H9 (cell line): ENCODE results near the gene CROCC2. TPM values are rescaled to one million over a fixed set of nuclear protein-coding genes. Genes with fewer than 3 reads are reported as not detected.

Source experiments
- DNase-seq: peaks from one replicate; pipeline ENCODE4 v3.0.0-alpha.2; 2017
- H2AFZ ChIP-seq: one replicate; pipeline ENCODE4 v1.6.1; 2013; ENCODE audit warnings: mild to moderate bottlenecking, low read length, control low read depth, moderate library complexity
- H2AK5ac ChIP-seq: 2 replicates; pipeline ENCODE4 v1.6.1; 2013; ENCODE audit warnings: low read length, control low read depth, mixed read lengths; ENCODE audit not compliant: insufficient read length
- H2BK120ac ChIP-seq: one replicate; pipeline ENCODE4 v1.6.1; 2013; ENCODE audit warnings: low read depth, mild to moderate bottlenecking, low read length, control low read depth, inconsistent platforms; ENCODE audit not compliant: poor library complexity, severe bottlenecking
- H2BK12ac ChIP-seq: 2 replicates; pipeline ENCODE4 v1.6.1; 2013; ENCODE audit warnings: low read length, control low read depth, mixed read lengths, low read depth; ENCODE audit not compliant: insufficient read length
- H2BK15ac ChIP-seq: 2 replicates; pipeline ENCODE4 v1.6.1; 2013; ENCODE audit warnings: low read depth, low read length, control low read depth
- H2BK20ac ChIP-seq: one replicate; pipeline ENCODE4 v1.6.1; 2013; ENCODE audit warnings: low read depth, mild to moderate bottlenecking, low read length, control low read depth, inconsistent platforms; ENCODE audit not compliant: poor library complexity, severe bottlenecking
- H2BK5ac ChIP-seq: 2 replicates; pipeline ENCODE4 v1.6.1; 2013; ENCODE audit warnings: low read length, control low read depth, mixed read lengths; ENCODE audit not compliant: insufficient read length
- H3K14ac ChIP-seq: 2 replicates; pipeline ENCODE4 v1.6.1; 2013; ENCODE audit warnings: low read length, control low read depth; ENCODE audit not compliant: insufficient read depth
- H3K18ac ChIP-seq: 2 replicates; pipeline ENCODE4 v1.6.1; 2013; ENCODE audit warnings: low read depth, mild to moderate bottlenecking, mixed read lengths, low read length, control low read depth; ENCODE audit not compliant: insufficient read length
- H3K23ac ChIP-seq: 2 replicates; pipeline ENCODE4 v1.6.1; 2013; ENCODE audit warnings: low read length, control low read depth, mixed read lengths, low read depth; ENCODE audit not compliant: insufficient read length
- H3K23me2 ChIP-seq: 2 replicates; pipeline ENCODE4 v1.6.1; 2013; ENCODE audit warnings: low read depth, mild to moderate bottlenecking, mixed read lengths, low read length, control low read depth; ENCODE audit not compliant: insufficient read length, poor library complexity, severe bottlenecking
- H3K27ac ChIP-seq: 2 replicates; pipeline ENCODE4 v1.5.1; 2013; ENCODE audit warnings: low read length, control low read depth, mixed read lengths, low read depth; ENCODE audit not compliant: insufficient read length
- H3K27me3 ChIP-seq: 2 replicates; pipeline ENCODE4 v1.6.1; 2013; ENCODE audit warnings: low read length, control low read depth, inconsistent platforms; ENCODE audit not compliant: insufficient read depth
- H3K4ac ChIP-seq: 2 replicates; pipeline ENCODE4 v1.6.1; 2013; ENCODE audit warnings: low read depth, mild to moderate bottlenecking, control low read depth, inconsistent platforms, low read length, moderate library complexity
- H3K4me1 ChIP-seq: 2 replicates; pipeline ENCODE4 v1.6.1; 2013; ENCODE audit warnings: low read length, control low read depth, inconsistent platforms; ENCODE audit not compliant: insufficient read depth
- H3K4me2 ChIP-seq: 2 replicates; pipeline ENCODE4 v1.6.1; 2013; ENCODE audit warnings: low read length, control low read depth, mixed read lengths; ENCODE audit not compliant: insufficient read length, insufficient read depth
- H3K56ac ChIP-seq: 2 replicates; pipeline ENCODE4 v1.6.1; 2013; ENCODE audit warnings: low read depth, mild to moderate bottlenecking, mixed read lengths, low read length, control low read depth; ENCODE audit not compliant: insufficient read length
- H3K79me1 ChIP-seq: 2 replicates; pipeline ENCODE4 v1.6.1; 2013; ENCODE audit warnings: low read depth, mild to moderate bottlenecking, moderate library complexity, low read length, control low read depth, inconsistent platforms; ENCODE audit not compliant: insufficient read depth, poor library complexity, severe bottlenecking
- H3K79me2 ChIP-seq: 2 replicates; pipeline ENCODE4 v1.6.1; 2013; ENCODE audit warnings: low read length, control low read depth, inconsistent platforms; ENCODE audit not compliant: insufficient read depth
- H3K9ac ChIP-seq: 2 replicates; pipeline ENCODE4 v1.6.1; 2013; ENCODE audit warnings: low read length, control low read depth, mixed read lengths; ENCODE audit not compliant: insufficient read length; ENCODE audit errors: extremely low read depth
- H3K9me3 ChIP-seq: one replicate; pipeline ENCODE4 v1.6.1; 2013; ENCODE audit warnings: low read depth, low read length, inconsistent platforms; ENCODE audit not compliant: control insufficient read depth
- H3T11ph ChIP-seq: one replicate; pipeline ENCODE4 v1.6.1; 2013; ENCODE audit warnings: mild to moderate bottlenecking, low read length, control low read depth, inconsistent platforms
- H4K20me1 ChIP-seq: one replicate; pipeline ENCODE4 v1.6.1; 2013; ENCODE audit not compliant: control insufficient read depth, insufficient read length, insufficient read depth
- H4K5ac ChIP-seq: 2 replicates; pipeline ENCODE4 v1.6.1; 2013; ENCODE audit warnings: low read depth, mild to moderate bottlenecking, mixed read lengths, low read length, control low read depth; ENCODE audit not compliant: insufficient read length
- H4K8ac ChIP-seq: replicated peaks from 2 replicates; pipeline ENCODE4 v1.6.1; 2013; ENCODE audit warnings: low read length, control low read depth, mixed read lengths, low read depth; ENCODE audit not compliant: insufficient read length
- H4K91ac ChIP-seq: 2 replicates; pipeline ENCODE4 v1.6.1; 2013; ENCODE audit warnings: low read depth, mild to moderate bottlenecking, moderate library complexity, mixed read lengths, low read length, control low read depth; ENCODE audit not compliant: insufficient read length
- H3K27ac Mint-ChIP-seq, 3 experiments: 2 replicates in 2 of 3; 3 replicates in 1 of 3; pipeline ENCODE4 v1.8.0; 2020 to 2021; ENCODE audit warnings: mixed read lengths in 3 of 3, mild to moderate bottlenecking in 1 of 3, moderate library complexity in 1 of 3
- H3K27me3 Mint-ChIP-seq: 2 replicates; pipeline ENCODE4 v1.8.0; 2021; ENCODE audit warnings: low read depth, mild to moderate bottlenecking, moderate library complexity, mixed read lengths
- H3K36me3 Mint-ChIP-seq, 3 experiments: 2 replicates in 2 of 3; 3 replicates in 1 of 3; pipeline ENCODE4 v1.8.0; 2020 to 2021; ENCODE audit warnings: low read depth in 3 of 3, mixed read lengths in 3 of 3; ENCODE audit not compliant: insufficient read depth in 1 of 3
- H3K4me1 Mint-ChIP-seq, 2 experiments: 2 replicates each; pipeline ENCODE4 v1.8.0; 2020; ENCODE audit warnings: mixed read lengths in 2 of 2
- H3K4me3 Mint-ChIP-seq, 2 experiments: 2 replicates in 1 of 2; 3 replicates in 1 of 2; pipeline ENCODE4 v1.8.0; 2020 to 2021; ENCODE audit warnings: mild to moderate bottlenecking in 2 of 2, mixed read lengths in 2 of 2, moderate library complexity in 1 of 2
- H3K9me3 Mint-ChIP-seq, 2 experiments: 2 replicates in 1 of 2; 3 replicates in 1 of 2; pipeline ENCODE4 v1.8.0; 2020; ENCODE audit warnings: mild to moderate bottlenecking in 2 of 2, mixed read lengths in 2 of 2, moderate library complexity in 1 of 2
- WGBS: extraction: QIAGEN DNeasy Blood & Tissue Kit; methylation state at CpG from one replicate; pipeline ENCODE4 v1.1.7; 2013; ENCODE audit warnings: missing lambda C conversion rate, low lambda C conversion rate, mixed read lengths; ENCODE audit not compliant: insufficient read length; ENCODE audit errors: extremely low coverage; 5-methylcytosine and 5-hydroxymethylcytosine counted together
- total RNA-seq: library from RNA; stranded (reverse); gene quantifications from 2 replicates; pipeline ENCODE4 v1.2.1, GENCODE V29; 2021
- TF ChIP-seq, protein P1 (sequence below): fragments of 200-600 bp; sonication (generic); conservative IDR thresholded peaks from 3 replicates; pipeline ENCODE4 v1.8.0; 2021; ENCODE audit warnings: antibody characterized with exemption, mild to moderate bottlenecking

Gene CROCC2
- total RNA-seq, 1 experiment from 2014 or later: not detected

DNA sequence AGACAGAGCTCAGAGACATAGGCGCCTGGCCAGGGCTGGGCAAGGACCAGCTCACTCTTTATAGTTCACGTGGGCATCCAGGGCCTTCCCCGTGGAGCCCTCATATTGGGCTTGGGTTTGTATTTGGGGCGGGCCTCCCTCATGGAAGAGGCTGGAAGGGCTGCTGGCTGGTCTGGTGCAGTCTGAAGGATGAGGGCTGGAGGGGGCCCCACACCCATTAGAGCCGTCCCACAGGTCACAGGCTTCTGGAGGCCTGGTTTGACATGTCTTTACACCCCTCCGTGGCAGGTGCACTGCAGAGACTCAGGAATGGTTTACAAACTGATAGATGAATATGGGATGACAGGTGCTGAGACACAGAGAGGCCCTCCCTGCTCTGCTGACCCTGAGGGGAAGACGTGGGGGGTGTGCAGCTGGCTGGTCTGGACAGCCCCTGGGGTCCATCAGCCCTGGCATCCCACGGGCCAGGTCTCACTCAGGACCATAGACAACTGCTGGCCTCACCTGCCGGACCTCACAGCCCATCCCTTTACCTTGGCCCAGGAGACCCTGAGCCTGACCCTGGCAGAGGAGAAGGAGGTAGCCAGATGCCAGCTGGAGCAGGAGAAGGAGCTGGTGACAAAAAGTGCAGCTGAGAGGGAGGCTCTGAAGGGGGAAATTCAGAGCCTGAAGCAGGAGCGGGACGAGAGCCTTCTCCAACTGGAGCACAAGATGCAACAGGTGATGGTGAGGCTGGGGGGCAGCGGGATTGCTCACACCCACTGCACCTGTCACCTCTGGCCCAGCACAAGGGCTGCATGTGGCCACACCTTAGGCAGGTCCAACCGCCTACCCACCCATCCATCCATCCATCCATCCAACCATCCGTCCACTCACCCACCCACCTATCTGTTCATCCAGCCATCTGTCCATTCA, 43.9 kb downstream of the CROCC2 start:
- Mint-ChIP-seq H3K4me3 (no peak overlapping the region), H3K36me3 (no peaks in the 10 kb centered on the region), H3K27me3 (peaks cover 1% of the 10 kb centered on the region), H3K9me3 (no peaks in the 10 kb centered on the region), H3K4me1 (peaks cover 10 to 14% of the 10 kb centered on the region in 2 experiments), H3K27ac (no peak overlapping the region)
- no peak overlapping the region for H2BK12ac ChIP-seq
- no peak overlapping the region for H4K91ac ChIP-seq
- H3K79me1 ChIP-seq: no peaks in the 10 kb centered on the region
- H3K56ac ChIP-seq: no peak overlapping the region
- H3K23ac ChIP-seq: no peak overlapping the region
- no peak overlapping the region for H3K4ac ChIP-seq
- no CpG with 5 or more reads among the region's 14 CpGs for WGBS
- H4K20me1 ChIP-seq: no peaks in the 10 kb centered on the region
- no peak overlapping the region for H3K4me2 ChIP-seq
- no peak overlapping the region for H2BK15ac ChIP-seq
- no peak overlapping the region for H2BK5ac ChIP-seq
- no peak overlapping the region for H2AK5ac ChIP-seq
- H2BK20ac ChIP-seq: no peak overlapping the region
- no peaks in the 10 kb centered on the region for H3K9me3 ChIP-seq
- no peaks in the 10 kb centered on the region for H3K23me2 ChIP-seq
- DNase-seq: no peak
- H3K4me1 ChIP-seq: no peaks in the 10 kb centered on the region; the same call in 1 of the 2 replicates
- H3K9ac ChIP-seq: no peak overlapping the region
- H3K79me2 ChIP-seq: no peaks in the 10 kb centered on the region
- H3K18ac ChIP-seq: no peak overlapping the region
- H3T11ph ChIP-seq: no peak overlapping the region
- TF ChIP-seq, protein P1, sequence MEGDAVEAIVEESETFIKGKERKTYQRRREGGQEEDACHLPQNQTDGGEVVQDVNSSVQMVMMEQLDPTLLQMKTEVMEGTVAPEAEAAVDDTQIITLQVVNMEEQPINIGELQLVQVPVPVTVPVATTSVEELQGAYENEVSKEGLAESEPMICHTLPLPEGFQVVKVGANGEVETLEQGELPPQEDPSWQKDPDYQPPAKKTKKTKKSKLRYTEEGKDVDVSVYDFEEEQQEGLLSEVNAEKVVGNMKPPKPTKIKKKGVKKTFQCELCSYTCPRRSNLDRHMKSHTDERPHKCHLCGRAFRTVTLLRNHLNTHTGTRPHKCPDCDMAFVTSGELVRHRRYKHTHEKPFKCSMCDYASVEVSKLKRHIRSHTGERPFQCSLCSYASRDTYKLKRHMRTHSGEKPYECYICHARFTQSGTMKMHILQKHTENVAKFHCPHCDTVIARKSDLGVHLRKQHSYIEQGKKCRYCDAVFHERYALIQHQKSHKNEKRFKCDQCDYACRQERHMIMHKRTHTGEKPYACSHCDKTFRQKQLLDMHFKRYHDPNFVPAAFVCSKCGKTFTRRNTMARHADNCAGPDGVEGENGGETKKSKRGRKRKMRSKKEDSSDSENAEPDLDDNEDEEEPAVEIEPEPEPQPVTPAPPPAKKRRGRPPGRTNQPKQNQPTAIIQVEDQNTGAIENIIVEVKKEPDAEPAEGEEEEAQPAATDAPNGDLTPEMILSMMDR: no peak
- no peak overlapping the region for H2BK120ac ChIP-seq
- no peak overlapping the region for H4K5ac ChIP-seq
- no peak overlapping the region for H3K27ac ChIP-seq
- no peak overlapping the region for H4K8ac ChIP-seq
- H2AFZ ChIP-seq: no peak overlapping the region
- H3K27me3 ChIP-seq: no peaks in the 10 kb centered on the region
- no peak overlapping the region for H3K14ac ChIP-seq
